Skin epidermis (tissue), 12 donors: Measurements from ENCODE around the gene MAP2K3.
"Not testable (repeated sequence)": the region's sequence is repeated elsewhere in the genome, so short reads cannot be mapped to it uniquely, and the experiment has no call there.

Experiments used
- H3K27ac ChIP-seq, 21 experiments: fragments of 200-600 bp; sonication (generic) in 11 of 21; one replicate each; pipeline ENCODE4 v1.5.0; 2020; ENCODE audit warnings: mild to moderate bottlenecking in 3 of 21, inconsistent platforms in 2 of 21, moderate library complexity in 2 of 21
- H3K4me3 ChIP-seq, 7 experiments: fragments of 200-600 bp; sonication (generic) in 2 of 7; one replicate each; pipeline ENCODE4 v1.5.0; 2020; ENCODE audit warnings: inconsistent platforms in 2 of 7, mild to moderate bottlenecking in 2 of 7, moderate library complexity in 1 of 7

MAP2K3 gene

DNA sequence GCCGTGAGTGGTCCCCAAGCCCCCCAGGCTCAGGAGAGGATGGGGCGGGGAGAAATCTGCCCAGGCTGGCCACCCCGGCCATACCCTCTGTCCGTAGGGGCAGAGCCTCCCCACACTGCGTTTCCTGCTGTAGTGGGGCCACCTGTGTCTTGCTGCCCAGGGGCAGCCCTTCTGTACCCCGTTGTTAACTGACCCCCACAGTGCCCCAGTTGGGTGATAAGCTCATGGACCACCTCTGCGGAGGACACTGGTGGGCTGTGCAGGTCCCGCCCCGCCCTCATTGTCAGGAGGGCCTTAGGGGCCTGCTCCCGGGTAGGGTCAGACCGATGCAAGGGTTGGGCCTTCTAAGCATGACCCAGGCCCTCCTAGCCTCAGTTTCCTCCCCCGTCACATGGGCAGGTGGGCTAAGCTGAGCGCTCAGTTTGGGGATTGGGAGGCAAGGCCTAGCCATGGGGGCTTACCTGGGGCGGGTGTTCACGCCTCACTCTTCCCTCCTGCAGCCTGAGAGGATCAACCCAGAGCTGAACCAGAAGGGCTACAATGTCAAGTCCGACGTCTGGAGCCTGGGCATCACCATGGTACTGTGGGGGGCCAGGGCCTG is 20.1 kb downstream of the MAP2K3 start:
- H3K27ac ChIP-seq, H3K4me3 ChIP-seq: not testable (repeated sequence)

- not testable (repeated sequence) for H3K4me3 ChIP-seq
These were observed 21.1 kb downstream of the MAP2K3 start for GRCh38 chr17:21305431-21306180.

GRCh38 chr17:21306611-21307272 is 22.2 kb downstream of the MAP2K3 start:
- not testable (repeated sequence) for H3K4me3 ChIP-seq, H3K27ac ChIP-seq

More at GRCh38 chr17:21305431-21306180, 21.1 kb downstream of the MAP2K3 start:
- not testable (repeated sequence) for H3K27ac ChIP-seq

DNA sequence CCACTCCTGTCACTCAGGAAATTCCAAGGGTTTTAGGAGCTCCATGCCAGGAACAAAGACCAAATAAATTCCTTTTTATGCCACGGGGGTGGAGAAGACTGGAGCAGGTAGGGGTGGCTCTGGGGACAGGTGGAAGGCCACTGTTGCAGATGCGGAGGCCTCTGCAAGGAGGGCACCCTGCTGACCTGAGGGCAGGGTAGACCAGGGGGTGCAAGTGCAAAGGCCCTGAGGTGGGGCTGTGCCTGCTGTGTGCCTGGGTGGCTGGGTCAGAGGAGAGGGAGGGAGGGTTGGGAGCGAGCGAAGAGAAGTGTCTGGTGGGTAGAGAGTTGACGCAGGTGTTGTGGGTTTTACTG is 22.7 kb downstream of the MAP2K3 start:
- not testable (repeated sequence) for H3K4me3 ChIP-seq, H3K27ac ChIP-seq

DNA sequence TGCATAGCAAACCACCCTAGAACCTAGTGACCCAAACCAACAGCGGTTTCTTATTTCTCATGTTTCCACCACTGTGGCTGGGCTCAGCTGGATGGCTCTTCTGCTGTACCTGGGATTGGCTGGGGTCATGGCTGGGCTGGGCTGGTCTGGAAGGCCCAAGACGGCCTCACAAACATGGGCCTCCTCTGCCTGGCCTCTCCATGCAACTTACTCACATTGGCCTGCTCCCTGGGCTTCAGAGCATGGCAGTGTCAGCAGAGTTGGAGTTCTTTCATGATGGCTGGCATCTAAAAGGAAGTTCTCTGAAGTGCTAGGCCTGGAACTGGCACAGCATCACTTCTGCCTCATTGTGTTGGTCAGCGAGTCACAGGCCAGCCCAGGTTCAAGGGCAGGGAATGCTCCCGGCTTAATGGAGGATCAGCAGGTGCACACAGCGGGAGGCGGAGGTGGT is 24.4 kb downstream of the MAP2K3 start:
- H3K27ac ChIP-seq, H3K4me3 ChIP-seq: not testable (repeated sequence)

GRCh38 chr17:21310061-21310765 is 25.7 kb downstream of the MAP2K3 start:
- peak overlapping the region in 5 of 21 experiments; percentile 25 to 59 (median 44) for H3K27ac ChIP-seq
- H3K4me3 ChIP-seq: not testable (repeated sequence)

GRCh38 chr17:21310766-21311602 is 26.5 kb downstream of the MAP2K3 start:
- peak overlapping the region in 5 of 21 experiments; percentile 25 to 59 (median 44) for H3K27ac ChIP-seq
- H3K4me3 ChIP-seq: not testable (repeated sequence)

DNA sequence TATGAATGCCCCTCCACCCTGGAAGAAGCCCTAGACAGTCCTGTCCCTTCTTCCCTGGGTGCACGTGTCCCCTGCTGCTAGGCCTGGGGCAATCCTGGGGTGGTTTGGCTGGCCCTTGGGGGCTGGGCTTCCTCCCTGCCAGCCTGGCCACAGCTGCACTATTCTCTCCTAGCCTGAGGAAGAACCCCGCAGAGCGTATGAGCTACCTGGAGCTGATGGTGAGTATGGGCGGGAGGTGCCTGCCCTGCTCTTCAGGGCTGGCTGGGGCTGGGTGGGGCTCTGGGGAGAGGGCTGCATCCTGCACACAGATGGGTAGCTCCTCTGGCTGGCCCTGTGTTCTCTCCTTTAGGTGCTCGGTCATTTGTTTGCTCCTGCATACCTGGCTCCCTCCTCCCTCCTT is 28.8 kb downstream of the MAP2K3 start:
- H3K4me3 ChIP-seq: no peak overlapping the region
- no peak overlapping the region for H3K27ac ChIP-seq

- not testable (repeated sequence) for H3K27ac ChIP-seq, H3K4me3 ChIP-seq
These were observed 29.2 kb downstream of the MAP2K3 start for GRCh38 chr17:21313761-21314160.

GRCh38 chr17:21314261-21314664 is 29.8 kb downstream of the MAP2K3 start:
- not testable (repeated sequence) for H3K27ac ChIP-seq, H3K4me3 ChIP-seq

GRCh38 chr17:21314701-21315111 is 30.2 kb downstream of the MAP2K3 start:
- H3K27ac ChIP-seq, H3K4me3 ChIP-seq: not testable (repeated sequence)

DNA sequence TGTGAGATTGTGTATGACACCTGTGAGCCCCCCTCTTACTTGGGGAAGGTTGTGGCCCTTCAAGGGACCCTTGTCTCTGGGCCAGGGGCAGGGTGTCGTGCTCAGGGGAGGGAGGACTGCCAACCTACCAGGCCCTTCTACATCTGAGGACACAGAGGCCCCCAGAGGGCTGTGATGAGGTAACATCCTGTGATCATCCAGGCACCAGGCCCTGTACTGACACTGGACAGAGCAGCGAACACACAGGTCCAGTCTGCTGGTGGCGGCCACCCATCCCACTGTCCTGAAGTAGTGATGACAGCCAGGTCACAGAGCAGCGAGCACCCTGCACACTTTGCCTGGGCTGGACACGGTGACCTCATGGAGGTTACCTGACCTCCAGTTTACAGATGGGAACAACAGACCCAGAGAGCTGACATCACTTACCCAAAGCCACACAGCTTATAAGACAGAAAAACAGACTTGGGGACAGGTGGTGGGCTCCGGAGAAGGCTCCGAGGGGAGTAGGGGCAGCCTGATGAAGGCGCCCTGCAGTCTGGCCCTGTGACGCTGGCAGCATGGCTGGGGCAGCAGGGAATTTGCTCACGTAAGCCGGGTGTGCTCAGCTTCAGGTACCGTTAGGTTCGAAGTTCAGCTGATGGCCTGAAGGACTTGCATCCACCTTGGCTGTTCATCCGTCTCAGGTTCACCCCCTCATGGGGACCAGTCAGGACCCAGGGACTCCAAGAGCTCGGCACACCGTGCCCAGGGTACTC is 30.9 kb downstream of the MAP2K3 start:
- H3K4me3 ChIP-seq, H3K27ac ChIP-seq: not testable (repeated sequence)

GRCh38 chr17:21316212-21316886 is 31.8 kb downstream of the MAP2K3 start:
- H3K27ac ChIP-seq: not testable (repeated sequence)

GRCh38 chr17:21316887-21317500 is 32.5 kb downstream of the MAP2K3 start:
- peak overlapping the region in 1 of 21 experiments; percentile 16 for H3K27ac ChIP-seq
- not testable (repeated sequence) for H3K4me3 ChIP-seq

More at GRCh38 chr17:21316212-21316886, 31.8 kb downstream of the MAP2K3 start:
- H3K4me3 ChIP-seq: not testable (repeated sequence)

DNA sequence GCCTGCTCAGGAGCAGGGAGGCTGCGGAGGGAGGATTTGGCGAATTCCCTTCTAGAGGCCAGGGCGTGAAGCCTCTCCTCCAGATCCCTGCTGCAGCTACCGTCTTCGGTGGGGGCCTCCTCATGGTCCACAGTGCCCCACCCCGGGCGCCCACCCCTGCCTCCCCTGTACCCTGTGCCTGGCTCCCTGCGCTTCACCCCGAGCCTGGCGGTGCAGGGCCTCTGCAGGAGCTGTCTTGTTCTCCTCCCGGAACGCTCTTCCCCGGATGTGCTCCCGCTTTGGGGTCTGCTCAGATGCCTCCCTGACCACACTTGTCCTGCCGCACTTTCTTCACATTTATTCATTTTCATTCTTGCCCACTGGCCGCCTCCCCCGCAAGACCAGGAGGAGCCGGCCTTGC is 33.3 kb downstream of the MAP2K3 start:
- H3K27ac ChIP-seq, H3K4me3 ChIP-seq: not testable (repeated sequence)

- Histone ChIP-seq H3K27ac (no peak overlapping the region), H3K4me3 (no peak overlapping the region)
These were observed 33.9 kb downstream of the MAP2K3 start for GRCh38 chr17:21318439-21318838.

DNA sequence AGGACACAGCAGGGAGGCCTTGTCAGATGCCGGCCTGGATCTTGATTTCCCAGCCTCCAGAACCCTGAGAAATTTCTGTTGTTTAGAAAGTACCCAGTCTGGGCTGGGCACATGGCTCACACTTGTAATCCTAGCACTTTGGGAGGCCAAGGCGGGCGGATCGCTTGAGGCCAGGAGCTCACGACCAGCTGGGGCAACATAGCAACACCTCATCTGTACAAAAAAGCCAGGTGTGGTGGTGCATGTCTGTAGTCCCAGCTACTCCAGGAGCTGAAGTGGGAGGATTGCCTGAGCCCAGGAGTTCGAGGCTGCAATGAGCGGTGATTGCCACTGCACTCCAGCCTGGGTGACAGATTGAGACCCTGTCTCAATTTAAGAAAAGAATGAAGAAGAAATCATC is 34.3 kb downstream of the MAP2K3 start:
- not testable (repeated sequence) for H3K27ac ChIP-seq, H3K4me3 ChIP-seq

GRCh38 chr17:21319256-21319655 is 34.7 kb downstream of the MAP2K3 start:
- H3K4me3 ChIP-seq, H3K27ac ChIP-seq: not testable (repeated sequence)
